H1 (cell line): ENCODE data around the gene CYP2E1. TPM values are rescaled to one million over a fixed set of nuclear protein-coding genes. Genes with fewer than 3 reads are reported as not detected.

Experiments used
- CTCF ChIA-PET: fragments of 300-600 bp; sonication (Branson Sonifier 250); formaldehyde crosslinking; loops from one replicate; lab custom pipeline; 2021; ENCODE audit not compliant: partially characterized antibody; lab: Charles Lee
- POLR2A ChIA-PET: fragments of 300-600 bp; sonication (Branson Sonifier 250); formaldehyde crosslinking; loops from one replicate; lab custom pipeline; 2021; ENCODE audit warnings: inconsistent platforms; ENCODE audit not compliant: partially characterized antibody; lab: Charles Lee
- DNase-seq, 2 experiments: peaks; one replicate each; pipeline versions ENCODE4 v3.0.0 to v3.0.0-alpha.2; 2010 to 2022; ENCODE audit warnings: low spot score in 2 of 2, low read depth in 1 of 2, mixed read lengths in 1 of 2
- FAIRE-seq: peaks from 2 replicates; lab custom pipeline; 2011; peaks lifted over from hg19 to GRCh38; lab: Jason Lieb, UNC
- H2AFZ ChIP-seq: 2 replicates; pipeline ENCODE4 v1.8.1; 2012; ENCODE audit warnings: low read length, inconsistent platforms
- H2AK5ac ChIP-seq: 2 replicates; pipeline ENCODE4 v1.6.1; 2013; ENCODE audit warnings: low read depth, low read length
- H2BK120ac ChIP-seq: replicated peaks from 2 replicates; pipeline ENCODE3; 2013; ENCODE audit warnings: low read depth, low read length, inconsistent platforms
- H2BK12ac ChIP-seq: 2 replicates; pipeline ENCODE4 v1.6.1; 2013; ENCODE audit warnings: low read depth, low read length
- H2BK15ac ChIP-seq: 2 replicates; pipeline ENCODE4 v1.6.1; 2013; ENCODE audit warnings: low read length
- H2BK20ac ChIP-seq: 2 replicates; pipeline ENCODE4 v1.6.1; 2013; ENCODE audit warnings: low read length
- H2BK5ac ChIP-seq: 2 replicates; pipeline ENCODE4 v1.6.1; 2013; ENCODE audit warnings: low read depth, low read length
- H3K14ac ChIP-seq: 2 replicates; pipeline ENCODE4 v1.6.1; 2013; ENCODE audit warnings: inconsistent platforms; ENCODE audit not compliant: insufficient read length
- H3K18ac ChIP-seq: 2 replicates; pipeline ENCODE4 v1.6.1; 2013; ENCODE audit warnings: low read length; ENCODE audit errors: extremely low read depth
- H3K23ac ChIP-seq: 2 replicates; pipeline ENCODE4 v1.6.1; 2013; ENCODE audit warnings: inconsistent platforms; ENCODE audit not compliant: insufficient read length
- H3K23me2 ChIP-seq: 2 replicates; pipeline ENCODE4 v1.6.1; 2013; ENCODE audit warnings: low read depth, low read length
- H3K27ac ChIP-seq: 2 replicates; pipeline ENCODE4 v1.6.1; 2011; ENCODE audit warnings: low read depth, low read length, inconsistent platforms
- H3K27me3 ChIP-seq, 4 experiments: replicated peaks in 1 of 4; 1 replicate in 1 of 4; 2 replicates in 3 of 4; pipeline versions ENCODE4 v1.6.1 to v1.8.1; 2011 to 2013; ENCODE audit warnings: low read length in 3 of 4, mild to moderate bottlenecking in 3 of 4, inconsistent platforms in 2 of 4, mixed read lengths in 2 of 4, moderate library complexity in 1 of 4; ENCODE audit not compliant: control insufficient read depth in 3 of 4, insufficient read depth in 3 of 4; ENCODE audit errors: extremely low read depth in 1 of 4
- H3K36me3 ChIP-seq, 4 experiments: 2 replicates each; pipeline versions ENCODE4 v1.6.1 to v1.8.1; 2011 to 2013; ENCODE audit warnings: mild to moderate bottlenecking in 4 of 4, low read length in 3 of 4, moderate library complexity in 2 of 4, control low read depth in 1 of 4, inconsistent platforms in 1 of 4; ENCODE audit not compliant: insufficient read depth in 4 of 4, control insufficient read depth in 2 of 4
- H3K4ac ChIP-seq: replicated peaks from 2 replicates; pipeline ENCODE3; 2013; ENCODE audit warnings: low read length, low read depth, mixed read lengths, inconsistent platforms; ENCODE audit not compliant: insufficient read length
- H3K4me1 ChIP-seq, 4 experiments: replicated peaks in 1 of 4; 1 replicate in 1 of 4; 2 replicates in 3 of 4; pipeline versions ENCODE4 v1.6.1 to v1.8.1; 2011 to 2013; ENCODE audit warnings: low read length in 3 of 4, inconsistent platforms in 2 of 4, mixed read lengths in 1 of 4; ENCODE audit not compliant: insufficient read depth in 4 of 4, control insufficient read depth in 3 of 4
- H3K4me2 ChIP-seq, 2 experiments: 2 replicates each; pipeline versions ENCODE4 v1.6.1 to v1.8.1; 2011 to 2013; ENCODE audit warnings: low read depth in 2 of 2, low read length in 2 of 2, control low read depth in 1 of 2, inconsistent platforms in 1 of 2, mild to moderate bottlenecking in 1 of 2; ENCODE audit not compliant: insufficient read depth in 1 of 2
- H3K4me3 ChIP-seq, 4 experiments: fragments of 200-600, 300-600 bp in 1 of 4; sonication (generic), shearing (Covaris generic), sonication (Bioruptor Twin) in 1 of 4; 2 replicates each; pipeline versions ENCODE4 v1.5.1 to v1.8.1; 2011 to 2016; ENCODE audit warnings: low read length in 4 of 4, low read depth in 3 of 4, control low read depth in 2 of 4, inconsistent platforms in 2 of 4, mild to moderate bottlenecking in 2 of 4, mixed read lengths in 1 of 4, moderate library complexity in 1 of 4; ENCODE audit not compliant: insufficient read depth in 2 of 4; ENCODE audit errors: extremely low read depth in 1 of 4
- H3K56ac ChIP-seq: replicated peaks from 2 replicates; pipeline ENCODE3; 2013; ENCODE audit warnings: low read depth, mild to moderate bottlenecking, mixed read lengths, low read length, inconsistent platforms; ENCODE audit not compliant: insufficient read length
- H3K79me1 ChIP-seq: 2 replicates; pipeline ENCODE4 v1.6.1; 2013; ENCODE audit warnings: low read depth, low read length, control low read depth
- H3K79me2 ChIP-seq, 2 experiments: 2 replicates each; pipeline versions ENCODE4 v1.6.1 to v1.8.1; 2012 to 2013; ENCODE audit warnings: low read length in 2 of 2, mild to moderate bottlenecking in 2 of 2, inconsistent platforms in 1 of 2; ENCODE audit not compliant: insufficient read depth in 2 of 2, control insufficient read depth in 1 of 2
- H3K9ac ChIP-seq, 4 experiments: replicated peaks in 1 of 4; 1 replicate in 1 of 4; 2 replicates in 3 of 4; pipeline versions ENCODE4 v1.6.1 to v1.8.1; 2011 to 2013; ENCODE audit warnings: low read depth in 3 of 4, low read length in 3 of 4, control low read depth in 2 of 4, mild to moderate bottlenecking in 2 of 4, moderate library complexity in 2 of 4, inconsistent platforms in 1 of 4; ENCODE audit errors: extremely low read depth in 1 of 4
- H3K9me3 ChIP-seq, 2 experiments: 2 replicates each; pipeline versions ENCODE4 v1.6.1 to v1.8.1; 2012 to 2013; ENCODE audit warnings: mild to moderate bottlenecking in 2 of 2, moderate library complexity in 2 of 2, control low read depth in 1 of 2, inconsistent platforms in 1 of 2, low read depth in 1 of 2, low read length in 1 of 2, mixed read lengths in 1 of 2; ENCODE audit not compliant: insufficient read depth in 2 of 2
- H4K20me1 ChIP-seq, 2 experiments: replicated peaks in 1 of 2; 2 replicates each; pipeline versions ENCODE3 to v1.8.1; 2011 to 2013; ENCODE audit warnings: inconsistent platforms in 2 of 2, low read length in 2 of 2, mild to moderate bottlenecking in 1 of 2; ENCODE audit not compliant: insufficient read depth in 2 of 2, control insufficient read depth in 1 of 2
- H4K5ac ChIP-seq: 2 replicates; pipeline ENCODE4 v1.6.1; 2013; ENCODE audit warnings: low read length, low read depth, mixed read lengths, inconsistent platforms; ENCODE audit not compliant: insufficient read length
- H4K8ac ChIP-seq: 2 replicates; pipeline ENCODE4 v1.8.0; 2013; ENCODE audit warnings: mild to moderate bottlenecking, moderate library complexity, low read length, inconsistent platforms; ENCODE audit not compliant: insufficient read depth; ENCODE audit errors: extremely low read depth
- H4K91ac ChIP-seq: replicated peaks from 2 replicates; pipeline ENCODE3; 2013; ENCODE audit warnings: low read length, mixed read lengths, inconsistent platforms; ENCODE audit not compliant: insufficient read length
- CEBPB ChIP-seq: IDR thresholded peaks from 2 replicates; pipeline ENCODE4 v1.6.1; 2012; ENCODE audit warnings: low read depth, low read length
- CHD2 ChIP-seq: IDR thresholded peaks from 2 replicates; pipeline ENCODE4 v1.6.1; 2012; ENCODE audit warnings: low read length, improper control_type of control experiment
- HDAC2 ChIP-seq, 2 experiments: fragments of 300-600 bp in 1 of 2; sonication (generic) in 1 of 2; IDR thresholded peaks; 2 replicates each; pipeline ENCODE4 v1.6.1; 2011 to 2012; ENCODE audit warnings: low read depth in 2 of 2, low read length in 2 of 2, mild to moderate bottlenecking in 2 of 2, moderate library complexity in 2 of 2, borderline replicate concordance in 1 of 2, inconsistent platforms in 1 of 2
- POLR2AphosphoS5 ChIP-seq: IDR thresholded peaks from 2 replicates; pipeline ENCODE4 v1.6.1; 2011; ENCODE audit warnings: low read depth, low read length
- POU5F1 ChIP-seq: IDR thresholded peaks from 2 replicates; pipeline ENCODE4 v1.6.1; 2011; ENCODE audit warnings: low read depth, mild to moderate bottlenecking, low read length, moderate library complexity
- RAD21 ChIP-seq, 2 experiments: IDR thresholded peaks in 1 of 2; conservative IDR thresholded peaks in 1 of 2; 2 replicates each; pipeline ENCODE4 v1.6.1; 2011; ENCODE audit warnings: low read depth in 2 of 2, low read length in 2 of 2, improper control_type of control experiment in 1 of 2, inconsistent platforms in 1 of 2, mild to moderate bottlenecking in 1 of 2, moderate library complexity in 1 of 2
- RBBP5 ChIP-seq: IDR thresholded peaks from 2 replicates; pipeline ENCODE4 v1.7.1; 2012; ENCODE audit warnings: low read depth, mild to moderate bottlenecking, inconsistent platforms, low read length, moderate library complexity, borderline replicate concordance
- SIX5 ChIP-seq: IDR thresholded peaks from 2 replicates; pipeline ENCODE4 v1.6.1; 2011; ENCODE audit warnings: mild to moderate bottlenecking, low read depth, low read length
- WGBS, 2 experiments: shearing (Covaris generic) in 1 of 2; methylation state at CpG; one replicate each; pipeline versions ENCODE4 v1.1.6 to v1.1.7; 2013 to 2015; ENCODE audit warnings: low lambda C conversion rate in 2 of 2, mixed read lengths in 2 of 2, inconsistent platforms in 1 of 2, low coverage in 1 of 2, missing lambda C conversion rate in 1 of 2; ENCODE audit not compliant: insufficient replicate concordance in 2 of 2, insufficient coverage in 1 of 2, insufficient read length in 1 of 2; ENCODE audit errors: extremely low coverage in 1 of 2, missing lambda C conversion rate in 1 of 2; 5-methylcytosine and 5-hydroxymethylcytosine counted together
- long read RNA-seq, 2 experiments: library from RNA in 1 of 2; library from capped mRNA in 1 of 2; stranded (forward); transcript quantifications; one replicate each; pipeline ENCODE4 v2.0.0, GENCODE V29; 2021; ENCODE audit warnings: inconsistent platforms in 1 of 2
- polyA minus RNA-seq, 3 experiments: library from RNA; depleted of rRNA, polyadenylated mRNA; stranded (reverse); fragments of >200 nt; gene quantifications; 1 replicate in 2 of 3; 2 replicates in 1 of 3; pipeline ENCODE4 v1.2.3, GENCODE V29; 2011
- polyA plus RNA-seq, 7 experiments: library from polyadenylated mRNA; depleted of rRNA in 3 of 7; stranded (reverse) in 5 of 7; unstranded in 2 of 7; fragments of >200 nt in 5 of 7; fragments of 200-250 nt in 2 of 7; gene quantifications; 1 replicate in 5 of 7; 2 replicates in 1 of 7; 4 replicates in 1 of 7; pipeline versions ENCODE4 v1.2.1 to v1.2.3, GENCODE V29; 2011 to 2013; ENCODE audit warnings: missing spikeins in 2 of 7, mixed read lengths in 2 of 7
- total RNA-seq: library from RNA; stranded (reverse); fragmentation: NEBNext Ultra II Directional; extraction: Animal tissue kit (Norgen Biotek cat#: 25700); gene quantifications from 2 replicates; pipeline ENCODE4 v1.2.1, GENCODE V29; 2021
- TF ChIP-seq, protein P1 (sequence below): IDR thresholded peaks from 2 replicates; pipeline ENCODE4 v1.6.1; 2012; ENCODE audit warnings: inconsistent platforms
- TF ChIP-seq, protein P2 (sequence below): IDR thresholded peaks from 2 replicates; pipeline ENCODE4 v1.6.1; 2012; ENCODE audit warnings: inconsistent platforms

Gene CYP2E1
- total RNA-seq (not detected in 2 replicates), polyA plus RNA-seq (2011; rRNA removed) (0.11 TPM in 2 replicates), polyA minus RNA-seq (2011; rRNA and poly(A)+ RNA removed) (0.22 TPM in 1 of 2 replicates, not detected in the other)
- 0.27 TPM for polyA plus RNA-seq (2011; cell fraction: cytosol; rRNA removed)
- polyA plus RNA-seq (2011; cell fraction: nucleus; rRNA removed), result 1.4 TPM
- 0.17 to 0.32 TPM (median 0.27 TPM) in 3 of 4 replicates, not detected in the other for polyA plus RNA-seq (2012, experiment 1 of 2)
- polyA plus RNA-seq (2012, experiment 2 of 2), result not detected
- 0.12 TPM for polyA plus RNA-seq (2013, experiment 1 of 2)
- 0.02 TPM for polyA plus RNA-seq (2013, experiment 2 of 2)
- not detected for polyA minus RNA-seq (2011; cell fraction: cytosol; rRNA and poly(A)+ RNA removed)
- polyA minus RNA-seq (2011; cell fraction: nucleus; rRNA and poly(A)+ RNA removed), result 0.30 TPM
- long read RNA-seq, experiment 1, result 0 reads
- long read RNA-seq, experiment 2, result 0 reads

DNA sequence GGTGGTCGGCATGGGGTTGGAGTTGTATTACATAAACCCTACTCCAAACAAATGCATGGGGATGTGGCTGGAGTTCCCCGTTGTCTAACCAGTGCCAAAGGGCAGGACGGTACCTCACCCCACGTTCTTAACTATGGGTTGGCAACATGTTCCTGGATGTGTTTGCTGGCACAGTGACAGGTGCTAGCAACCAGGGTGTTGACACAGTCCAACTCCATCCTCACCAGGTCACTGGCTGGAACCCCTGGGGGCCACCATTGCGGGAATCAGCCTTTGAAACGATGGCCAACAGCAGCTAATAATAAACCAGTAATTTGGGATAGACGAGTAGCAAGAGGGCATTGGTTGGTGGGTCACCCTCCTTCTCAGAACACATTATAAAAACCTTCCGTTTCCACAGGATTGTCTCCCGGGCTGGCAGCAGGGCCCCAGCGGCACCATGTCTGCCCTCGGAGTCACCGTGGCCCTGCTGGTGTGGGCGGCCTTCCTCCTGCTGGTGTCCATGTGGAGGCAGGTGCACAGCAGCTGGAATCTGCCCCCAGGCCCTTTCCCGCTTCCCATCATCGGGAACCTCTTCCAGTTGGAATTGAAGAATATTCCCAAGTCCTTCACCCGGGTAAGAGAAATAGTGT, at the start of gene CYP2E1:
Gene CYP2E1, plus strand, starts transcription at position 407 of the 632 bp plus-strand sequence. Its CDS starts 33 bp downstream, at position 440.
- H3K79me1 ChIP-seq, result no peaks in the 10 kb centered on the region
- no peak within 1 kb of the TSS for H3K9ac ChIP-seq
- H4K5ac ChIP-seq, result no peak within 1 kb of the TSS
- 83% methylated on average over 15 of the region's 16 CpGs; no CpG with 5 or more reads in 1 of the 2 experiments for WGBS, 2 experiments
- no peak within 1 kb of the TSS for H2AK5ac ChIP-seq
- FAIRE-seq (no peak), DNase-seq (no peak)
- H3K4me2 ChIP-seq, result no peak within 1 kb of the TSS
- H2AFZ ChIP-seq, result no peak within 1 kb of the TSS
- peaks cover 0 to 3% (median 0%) of the 10 kb centered on the region in 4 experiments; a peak in 1 of 8 replicates for H3K36me3 ChIP-seq
- no peak within 1 kb of the TSS for H4K8ac ChIP-seq
- H3K56ac ChIP-seq, result no peak within 1 kb of the TSS
- no peak within 1 kb of the TSS for H2BK20ac ChIP-seq
- no peak within 1 kb of the TSS for H2BK15ac ChIP-seq
- no peak within 1 kb of the TSS for H3K4me3 ChIP-seq
- no peak within 1 kb of the TSS for H3K27ac ChIP-seq
- H4K91ac ChIP-seq, result no peak within 1 kb of the TSS
- no peak within 1 kb of the TSS for H3K18ac ChIP-seq
- H2BK12ac ChIP-seq, result no peak within 1 kb of the TSS
- CTCF ChIA-PET, result no interaction called here
- peaks cover 49 to 76% of the 10 kb centered on the region in 2 experiments for H3K9me3 ChIP-seq
- no peaks in the 10 kb centered on the region for H3K27me3 ChIP-seq
- no peak within 1 kb of the TSS for H3K4ac ChIP-seq
- no peak within 1 kb of the TSS for H2BK5ac ChIP-seq
- no peak within 1 kb of the TSS for H2BK120ac ChIP-seq
- H3K23ac ChIP-seq, result no peak within 1 kb of the TSS
- H3K4me1 ChIP-seq, result no peaks in the 10 kb centered on the region
- no peak within 1 kb of the TSS for H3K14ac ChIP-seq
- no peaks in the 10 kb centered on the region for H3K79me2 ChIP-seq
- no peaks in the 10 kb centered on the region for H3K23me2 ChIP-seq
- POLR2A ChIA-PET, result no interaction called here
- H4K20me1 ChIP-seq, result no peaks in the 10 kb centered on the region
- TF ChIP-seq POLR2AphosphoS5 (no peak), POU5F1 (no peak), RBBP5 (no peak), HDAC2 (IDR thresholded peaks at IDR 0.05; ENCODE audit: borderline replicate concordance in 1 of 2, low read depth in 2 of 2, low read length in 2 of 2) (no peak), RAD21 (IDR thresholded peaks at IDR 0.05 in 1 of 2, conservative IDR thresholded peaks at IDR 0.05 in 1 of 2; ENCODE audit: low read depth in 2 of 2, low read length in 2 of 2) (no peak), CHD2 (no peak), CEBPB (no peak), SIX5 (no peak)
- TF ChIP-seq, protein P1, sequence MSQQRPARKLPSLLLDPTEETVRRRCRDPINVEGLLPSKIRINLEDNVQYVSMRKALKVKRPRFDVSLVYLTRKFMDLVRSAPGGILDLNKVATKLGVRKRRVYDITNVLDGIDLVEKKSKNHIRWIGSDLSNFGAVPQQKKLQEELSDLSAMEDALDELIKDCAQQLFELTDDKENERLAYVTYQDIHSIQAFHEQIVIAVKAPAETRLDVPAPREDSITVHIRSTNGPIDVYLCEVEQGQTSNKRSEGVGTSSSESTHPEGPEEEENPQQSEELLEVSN, result no peak
- TF ChIP-seq, protein P2, sequence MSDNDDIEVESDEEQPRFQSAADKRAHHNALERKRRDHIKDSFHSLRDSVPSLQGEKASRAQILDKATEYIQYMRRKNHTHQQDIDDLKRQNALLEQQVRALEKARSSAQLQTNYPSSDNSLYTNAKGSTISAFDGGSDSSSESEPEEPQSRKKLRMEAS, result no peak
